ENCODE results near the gene AKIRIN1. TPM values are rescaled to one million over a fixed set of nuclear protein-coding genes. Genes with fewer than 3 reads are reported as not detected.
"Not testable (repeated sequence)": the region's sequence is repeated elsewhere in the genome, so short reads cannot be mapped to it uniquely, and the experiment has no call there.

AKIRIN1 gene
- total RNA-seq, 1 experiment from 2014 or later: 68.4 TPM

DNA sequence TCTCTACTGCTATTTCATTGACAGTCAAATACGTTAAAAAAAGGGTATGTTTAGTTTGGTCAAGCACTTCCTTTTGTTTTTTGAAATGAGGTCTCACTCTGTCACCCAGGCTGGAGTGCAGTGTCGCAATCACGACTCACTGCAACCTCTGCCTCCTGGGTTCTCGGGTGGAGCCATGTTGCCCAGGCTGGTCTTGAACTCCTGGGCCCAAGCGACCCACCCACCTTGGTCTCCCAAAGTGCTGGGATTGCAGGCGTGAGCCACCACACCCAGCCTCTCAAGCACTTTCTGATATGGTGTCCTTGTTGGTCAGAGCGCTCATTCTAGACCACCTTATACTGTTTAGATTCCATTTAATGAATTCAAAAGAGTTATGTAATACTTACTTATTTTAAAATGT, 28.5 kb upstream of the AKIRIN1 start:
- Histone ChIP-seq H3K36me3 (ENCODE audit: control insufficient read depth, insufficient read depth, low read length) (no peaks in the 10 kb centered on the region), H3K27me3 (replicated peaks; ENCODE audit: control insufficient read depth, insufficient read depth, low read length) (no peaks in the 10 kb centered on the region), H3K9me3 (no peaks in the 10 kb centered on the region), H3K4me3 (ENCODE audit: low read depth, low read length) (no peak overlapping the region), H3K4me1 (peaks cover 12% of the 10 kb centered on the region)
- no TSS peak for BruUV-seq (replicated peaks)
- no peaks in the 10 kb centered on the region for H3K36me3 Mint-ChIP-seq (ENCODE audit: insufficient read depth, unreplicated experiment)
- peaks cover 11% of the 10 kb centered on the region for H3K4me1 Mint-ChIP-seq (ENCODE audit: low read depth, unreplicated experiment)
- no peak for DNase-seq
- H3K9me3 Mint-ChIP-seq (ENCODE audit: unreplicated experiment): no peaks in the 10 kb centered on the region
- no peaks in the 10 kb centered on the region for H3K27me3 Mint-ChIP-seq (ENCODE audit: insufficient read depth, unreplicated experiment)
- ChIA-PET POLR2A (no interaction called here), CTCF (no interaction called here)
- TF ChIP-seq, protein P1, sequence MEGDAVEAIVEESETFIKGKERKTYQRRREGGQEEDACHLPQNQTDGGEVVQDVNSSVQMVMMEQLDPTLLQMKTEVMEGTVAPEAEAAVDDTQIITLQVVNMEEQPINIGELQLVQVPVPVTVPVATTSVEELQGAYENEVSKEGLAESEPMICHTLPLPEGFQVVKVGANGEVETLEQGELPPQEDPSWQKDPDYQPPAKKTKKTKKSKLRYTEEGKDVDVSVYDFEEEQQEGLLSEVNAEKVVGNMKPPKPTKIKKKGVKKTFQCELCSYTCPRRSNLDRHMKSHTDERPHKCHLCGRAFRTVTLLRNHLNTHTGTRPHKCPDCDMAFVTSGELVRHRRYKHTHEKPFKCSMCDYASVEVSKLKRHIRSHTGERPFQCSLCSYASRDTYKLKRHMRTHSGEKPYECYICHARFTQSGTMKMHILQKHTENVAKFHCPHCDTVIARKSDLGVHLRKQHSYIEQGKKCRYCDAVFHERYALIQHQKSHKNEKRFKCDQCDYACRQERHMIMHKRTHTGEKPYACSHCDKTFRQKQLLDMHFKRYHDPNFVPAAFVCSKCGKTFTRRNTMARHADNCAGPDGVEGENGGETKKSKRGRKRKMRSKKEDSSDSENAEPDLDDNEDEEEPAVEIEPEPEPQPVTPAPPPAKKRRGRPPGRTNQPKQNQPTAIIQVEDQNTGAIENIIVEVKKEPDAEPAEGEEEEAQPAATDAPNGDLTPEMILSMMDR (IDR thresholded peaks at IDR 0.05; ENCODE audit: insufficient read depth in 1 of 2, low read depth in 1 of 2, low read length in 1 of 2, severe bottlenecking in 1 of 2, unreplicated experiment in 1 of 2): no peak
- no peak overlapping the region for H3K4me3 Mint-ChIP-seq (ENCODE audit: unreplicated experiment)
- H3K27ac Mint-ChIP-seq (ENCODE audit: unreplicated experiment): peak overlapping the region; percentile 3
- intact Hi-C loops (cut with micrococcal nuclease; ENCODE audit: unreplicated experiment): no loop called here

DNA sequence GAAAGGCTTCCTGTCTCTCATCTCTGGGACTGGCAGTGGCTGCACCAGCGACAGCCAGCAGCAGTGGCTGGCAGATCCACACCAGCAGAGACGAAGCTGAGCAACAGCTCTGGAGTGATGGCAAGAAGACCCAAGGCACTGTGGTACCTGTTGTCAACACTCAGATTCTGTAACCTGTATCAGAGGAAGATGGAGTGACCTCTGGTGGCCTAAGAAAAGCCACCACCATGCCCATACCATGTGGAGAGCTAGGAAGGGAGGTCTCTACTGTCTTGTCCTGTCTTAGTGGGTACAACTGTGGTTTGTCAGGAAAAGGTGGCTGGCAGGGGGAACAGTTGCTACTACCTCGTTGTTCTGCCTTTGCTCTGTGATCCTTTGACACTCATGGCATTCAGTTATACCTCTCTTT, 26.9 kb upstream of the AKIRIN1 start:
- H3K27me3 Mint-ChIP-seq (ENCODE audit: insufficient read depth, unreplicated experiment): no peaks in the 10 kb centered on the region
- Histone ChIP-seq H3K27me3 (replicated peaks; ENCODE audit: control insufficient read depth, insufficient read depth, low read length) (no peaks in the 10 kb centered on the region), H3K4me3 (ENCODE audit: low read depth, low read length) (no peak overlapping the region), H3K4me1 (peaks cover 11% of the 10 kb centered on the region), H3K36me3 (ENCODE audit: control insufficient read depth, insufficient read depth, low read length) (no peaks in the 10 kb centered on the region), H3K9me3 (no peaks in the 10 kb centered on the region)
- BruUV-seq (replicated peaks): no TSS peak
- H3K4me1 Mint-ChIP-seq (ENCODE audit: low read depth, unreplicated experiment): peaks cover 18% of the 10 kb centered on the region
- no peaks in the 10 kb centered on the region for H3K36me3 Mint-ChIP-seq (ENCODE audit: insufficient read depth, unreplicated experiment)
- ChIA-PET CTCF (interaction anchor here (0.7 to 1.3 kb wide), 3 partner anchors 18 to 45 kb away, joined by 3 read pairs; no protein-coding TSS in a partner anchor), POLR2A (no interaction called here)
- peak in 1 of 2 experiments; percentile 10 for DNase-seq
- intact Hi-C loops (cut with micrococcal nuclease; ENCODE audit: unreplicated experiment): no loop called here
- TF ChIP-seq, protein P1 (IDR thresholded peaks at IDR 0.05; ENCODE audit: insufficient read depth in 1 of 2, low read depth in 1 of 2, low read length in 1 of 2, severe bottlenecking in 1 of 2, unreplicated experiment in 1 of 2): peak in 1 of 2 experiments; percentile 17
- no peaks in the 10 kb centered on the region for H3K9me3 Mint-ChIP-seq (ENCODE audit: unreplicated experiment)
- no peak overlapping the region for H3K4me3 Mint-ChIP-seq (ENCODE audit: unreplicated experiment)
- no peak overlapping the region for H3K27ac Mint-ChIP-seq (ENCODE audit: unreplicated experiment)

DNA sequence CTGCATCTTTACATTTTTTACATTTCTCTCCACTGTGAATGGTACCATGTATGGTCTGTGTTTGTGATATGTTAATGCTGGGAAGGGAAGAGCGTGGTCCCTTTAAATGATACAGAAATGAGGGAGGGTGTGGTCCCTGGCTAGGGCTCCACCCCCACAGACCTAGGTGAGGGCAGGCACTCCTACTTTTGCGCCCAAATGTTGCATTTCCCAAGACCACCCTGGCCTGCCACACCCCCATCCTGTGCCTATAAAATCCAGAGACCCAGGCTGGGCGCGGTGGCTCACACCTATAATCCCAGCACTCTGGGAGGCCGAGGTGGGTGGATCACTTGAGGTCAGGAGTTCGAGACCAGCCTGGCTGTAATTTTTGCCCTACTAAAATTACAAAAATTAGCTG, 17.9 kb upstream of the AKIRIN1 start:
- H3K9me3 ChIP-seq; H3K9me3 Mint-ChIP-seq (ENCODE audit: unreplicated experiment); H3K27me3 Mint-ChIP-seq (ENCODE audit: insufficient read depth, unreplicated experiment); H3K36me3 ChIP-seq (ENCODE audit: control insufficient read depth, insufficient read depth, low read length); H3K4me3 Mint-ChIP-seq (ENCODE audit: unreplicated experiment); H3K27me3 ChIP-seq (replicated peaks; ENCODE audit: control insufficient read depth, insufficient read depth, low read length); intact Hi-C loops (cut with micrococcal nuclease; ENCODE audit: unreplicated experiment); H3K4me3 ChIP-seq (ENCODE audit: low read depth, low read length); CTCF ChIA-PET; H3K4me1 Mint-ChIP-seq (ENCODE audit: low read depth, unreplicated experiment); H3K27ac Mint-ChIP-seq (ENCODE audit: unreplicated experiment); POLR2A ChIA-PET; BruUV-seq (replicated peaks); H3K36me3 Mint-ChIP-seq (ENCODE audit: insufficient read depth, unreplicated experiment); DNase-seq: not testable (repeated sequence)
- peaks cover 13% of the 10 kb centered on the region for H3K4me1 ChIP-seq
